HG02852 (cell line): Measurements from ENCODE around the gene OR51B5.
"Not testable (repeated sequence)": the region's sequence is repeated elsewhere in the genome, so short reads cannot be mapped to it uniquely, and the experiment has no call there.

Source experiments
- ATAC-seq: cut with Tn5 transposase; IDR thresholded peaks from one replicate; pipeline ENCODE4 v1.9.1; 2021; ENCODE audit warnings: mild to moderate bottlenecking, moderate library complexity; ENCODE audit not compliant: unreplicated experiment

OR51B5 gene

DNA sequence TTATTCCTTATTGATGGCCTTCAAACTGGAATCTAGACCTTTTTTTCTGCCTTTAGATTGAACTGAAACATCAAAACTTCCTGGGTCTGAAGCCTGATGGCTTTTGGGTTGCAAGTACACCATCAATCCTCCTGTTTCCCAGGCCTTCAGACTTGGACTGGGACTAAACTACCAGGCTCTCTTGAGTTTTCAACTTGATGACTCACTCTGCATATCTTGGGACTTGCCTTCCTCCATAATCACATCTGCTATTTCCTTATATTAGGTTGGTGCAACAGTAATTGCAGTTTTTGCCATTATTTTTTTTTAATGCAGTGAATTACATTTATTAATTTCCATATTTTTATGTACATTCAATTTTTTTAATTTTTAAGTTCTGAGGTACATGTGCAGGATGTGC lies 7.0 kb downstream of the OR51B5 start:
- no peak for ATAC-seq

DNA sequence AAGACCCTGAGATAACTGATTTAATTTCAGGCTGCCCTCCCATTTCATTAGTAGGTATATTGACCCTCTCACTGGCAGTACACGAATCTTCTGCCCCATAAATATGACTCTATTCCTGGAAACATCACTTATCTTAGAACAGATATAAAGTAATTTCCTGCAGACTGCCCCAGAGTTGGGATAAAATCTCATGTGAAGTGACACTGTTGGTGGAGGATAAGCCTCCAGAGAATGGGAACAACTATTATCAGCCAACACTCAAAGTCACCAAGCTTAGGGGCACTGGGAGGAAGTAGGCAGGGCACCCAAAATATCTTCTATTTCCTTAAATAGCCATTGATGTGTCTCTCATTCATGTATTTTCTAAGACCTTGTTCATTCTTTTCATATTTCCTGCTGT lies 8.2 kb downstream of the OR51B5 start:
- no peak for ATAC-seq

DNA sequence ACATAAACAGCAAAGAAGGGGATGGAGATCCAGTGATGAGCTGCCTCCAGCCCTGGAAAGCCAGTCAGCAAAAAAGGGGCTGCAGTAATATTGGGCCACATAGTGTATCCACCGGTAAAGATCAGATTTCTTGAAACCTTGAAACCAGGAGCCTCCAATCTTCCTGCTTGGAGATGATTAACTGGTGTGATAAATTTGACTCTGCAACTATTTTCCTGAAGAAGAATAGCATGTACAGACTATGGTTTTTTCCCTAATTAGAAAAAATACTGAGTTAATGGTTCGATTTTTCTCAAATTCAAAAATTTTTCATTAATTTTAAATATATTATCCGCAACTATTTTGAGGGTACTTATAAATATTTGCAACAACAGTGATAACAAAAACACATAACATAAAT lies 19.1 kb downstream of the OR51B5 start, which contains the start of gene OR51B2:
Gene OR51B2 (minus strand): TSS at position 101 of the 400 bp plus-strand sequence. CDS start 0 bp downstream, at position 101.
- no peak for ATAC-seq

DNA sequence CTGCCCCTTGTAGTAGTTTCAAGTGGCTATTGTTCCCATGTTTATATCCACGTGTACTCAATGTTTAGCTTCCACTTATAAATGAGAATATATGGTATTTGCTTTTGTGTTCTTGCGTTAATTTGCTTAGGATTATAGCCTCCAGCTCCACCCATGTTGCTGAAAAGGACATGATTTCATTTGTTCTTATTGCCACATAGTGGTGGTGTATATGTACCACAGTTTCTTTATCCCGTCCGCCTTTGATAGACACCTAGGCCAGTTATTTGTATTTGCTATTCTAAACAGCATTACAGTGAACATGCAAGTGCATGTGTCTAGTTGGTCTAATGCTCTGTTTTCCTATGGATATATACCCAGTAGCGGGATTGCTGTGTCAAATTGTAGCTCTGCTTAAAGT lies 26.0 kb downstream of the OR51B5 start:
- ATAC-seq, result no peak

DNA sequence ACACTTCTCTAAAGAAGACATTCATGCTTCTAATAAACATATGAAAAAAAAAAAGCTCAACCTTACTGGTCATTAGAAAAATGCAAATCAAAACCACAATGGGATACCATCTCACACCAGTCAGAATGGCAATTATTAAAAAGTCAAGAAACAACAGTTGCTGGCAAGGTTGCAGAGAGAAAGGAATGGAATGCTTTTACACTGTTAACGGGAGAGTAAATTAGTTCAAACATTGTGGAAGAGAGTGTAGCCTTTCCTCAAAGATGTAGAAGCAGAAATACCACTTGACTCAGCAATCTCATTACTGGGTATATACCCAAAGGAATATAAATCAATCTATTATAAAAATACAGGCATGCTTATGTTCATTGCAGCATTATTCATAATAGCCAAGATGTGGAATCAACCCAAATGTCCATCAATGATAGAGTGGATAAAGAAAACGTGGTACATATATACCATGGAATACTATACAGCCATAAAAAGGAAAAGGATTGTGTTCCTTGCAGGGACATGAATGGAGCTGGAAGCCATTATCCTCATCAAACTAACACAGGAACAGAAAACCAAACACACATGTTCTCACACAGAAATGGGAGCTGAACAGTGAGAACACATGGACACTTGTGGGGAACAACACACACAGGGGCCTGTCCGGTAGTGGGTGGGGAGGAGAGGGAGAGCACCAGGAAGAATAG lies 29.8 kb downstream of the OR51B5 start:
- ATAC-seq, result not testable (repeated sequence)

DNA sequence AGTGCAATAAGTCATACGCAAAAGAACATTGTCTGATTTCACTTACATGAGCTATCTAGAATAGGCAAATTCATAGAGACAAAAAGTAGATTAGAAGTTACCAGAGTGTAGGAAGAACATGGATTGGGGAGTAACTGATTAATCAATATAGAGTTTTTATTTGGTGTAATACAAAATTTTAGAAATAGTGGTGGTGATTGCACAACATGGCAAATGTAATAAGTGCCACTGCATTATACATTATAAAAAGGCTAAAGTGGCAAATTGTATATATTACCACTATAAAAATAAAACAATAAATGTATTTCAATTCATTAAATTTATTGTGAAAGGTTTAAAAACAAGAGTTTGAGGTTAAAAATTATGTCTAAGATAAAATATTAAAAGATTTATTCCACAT lies 32.9 kb downstream of the OR51B5 start:
- ATAC-seq, result no peak

DNA sequence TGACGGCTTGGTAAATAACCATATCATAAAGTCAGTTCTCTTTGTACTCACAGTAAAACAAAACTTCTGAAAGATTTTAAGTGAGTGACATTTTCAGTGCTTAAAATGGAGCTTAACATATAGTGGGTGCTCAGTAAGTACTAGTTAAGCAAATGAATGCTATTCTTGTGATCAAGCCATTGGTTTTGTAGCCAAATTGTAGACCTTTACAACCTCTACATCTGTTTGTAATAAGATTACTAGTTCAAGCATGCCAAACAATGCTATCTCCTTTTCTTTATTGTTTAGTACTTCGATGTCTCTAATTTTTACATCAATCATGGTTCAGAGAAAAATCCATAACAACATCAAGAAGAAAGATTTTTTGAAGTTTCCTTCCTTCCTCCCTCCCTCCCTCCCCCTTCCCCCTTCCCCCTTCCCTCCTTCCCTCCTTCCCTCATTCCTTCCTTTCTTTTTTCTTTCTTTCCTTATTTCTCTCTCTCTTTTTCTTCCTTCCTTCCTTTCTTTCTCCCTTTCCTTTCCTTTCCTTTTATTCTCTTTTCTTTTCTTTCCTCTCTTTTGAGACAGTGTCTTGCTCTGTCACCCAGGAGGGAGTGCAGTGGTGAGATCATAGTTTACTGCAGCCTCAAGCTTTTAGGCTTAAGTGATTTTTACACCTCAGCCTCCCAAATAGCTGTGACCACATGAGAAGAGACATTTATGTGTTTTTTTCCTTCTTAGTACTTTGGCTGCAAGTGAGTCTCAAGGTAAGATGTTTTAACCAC lies 35.9 kb downstream of the OR51B5 start:
- no peak for ATAC-seq

DNA sequence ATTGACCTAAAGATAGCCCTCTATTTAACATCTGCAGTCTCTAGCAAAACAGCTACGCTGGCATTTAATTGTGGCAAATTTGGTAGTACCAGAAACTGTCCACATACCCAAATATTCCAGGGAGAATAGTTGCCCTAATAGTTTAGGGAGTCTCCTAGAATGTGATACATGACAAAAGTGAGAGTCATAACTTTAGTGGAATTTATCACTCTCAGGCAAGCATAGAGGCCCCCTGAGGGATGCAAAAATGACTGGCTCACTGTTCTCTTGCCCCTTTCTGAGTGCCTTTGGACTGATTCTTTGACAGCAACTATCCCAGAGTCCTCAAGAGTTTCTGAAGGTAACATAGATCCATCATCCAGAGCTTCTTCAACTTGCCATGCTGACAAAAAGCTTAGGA lies 39.3 kb downstream of the OR51B5 start:
- ATAC-seq, result no peak

DNA sequence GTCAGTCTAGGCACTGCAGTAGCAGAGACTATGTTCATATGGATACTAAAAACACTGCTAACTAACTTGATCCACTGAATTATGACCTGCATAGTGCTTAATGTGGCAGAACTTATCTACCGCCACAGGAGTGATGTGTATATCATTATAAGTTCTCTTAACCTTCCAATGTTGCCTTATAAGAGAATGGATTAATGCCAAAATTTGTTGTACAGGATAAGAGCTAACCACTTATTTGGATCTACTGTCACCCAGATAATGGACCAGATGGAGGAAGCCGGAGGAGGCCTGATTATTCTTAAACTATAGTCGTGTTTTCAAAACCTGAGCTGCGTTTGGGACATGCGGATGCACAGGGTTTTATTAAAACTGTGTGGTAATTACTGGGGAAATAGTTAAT lies 39.7 kb downstream of the OR51B5 start:
- ATAC-seq, result no peak

DNA sequence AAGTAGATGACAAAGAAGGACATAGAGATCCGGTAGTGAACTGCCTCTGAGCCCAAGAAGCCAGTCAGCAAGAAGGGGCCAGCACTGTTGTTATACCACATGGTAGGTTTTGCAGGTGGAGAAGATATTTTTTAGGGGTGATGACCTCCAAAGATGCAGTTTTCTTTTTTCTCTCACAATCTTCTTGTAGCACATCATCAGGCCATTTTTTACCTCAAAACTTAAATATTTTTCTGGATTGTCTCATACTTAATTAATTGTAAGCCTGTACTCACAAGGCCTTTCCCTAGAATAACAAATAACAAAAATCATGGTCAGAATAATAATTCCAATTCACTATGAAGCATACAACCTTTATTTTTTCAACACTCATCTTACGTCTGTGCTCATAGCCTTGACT lies 41.5 kb downstream of the OR51B5 start, which contains the start of gene OR51B4:
Gene OR51B4 (minus strand): TSS at position 101 of the 400 bp plus-strand sequence. CDS start 0 bp downstream, at position 101.
- no peak for ATAC-seq

DNA sequence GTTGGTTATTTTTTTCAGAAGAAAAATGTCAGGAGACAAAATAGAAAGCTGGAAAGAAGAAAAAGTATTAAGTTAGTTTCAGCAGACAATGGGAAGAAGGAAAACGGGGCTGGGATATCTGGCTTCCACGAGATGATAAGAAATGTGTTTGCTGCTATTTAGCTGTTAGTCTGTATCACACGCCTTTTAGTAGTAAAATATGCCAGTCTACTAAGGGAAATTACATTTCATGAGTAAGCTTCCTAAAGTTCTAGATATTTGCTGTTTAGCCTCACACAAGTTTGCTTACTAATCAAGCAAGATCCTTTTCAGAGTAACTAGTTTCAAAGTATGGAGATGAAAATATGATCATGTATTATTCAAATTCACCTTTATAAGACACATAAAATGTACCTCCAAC lies 43.1 kb downstream of the OR51B5 start:
- no peak for ATAC-seq

DNA sequence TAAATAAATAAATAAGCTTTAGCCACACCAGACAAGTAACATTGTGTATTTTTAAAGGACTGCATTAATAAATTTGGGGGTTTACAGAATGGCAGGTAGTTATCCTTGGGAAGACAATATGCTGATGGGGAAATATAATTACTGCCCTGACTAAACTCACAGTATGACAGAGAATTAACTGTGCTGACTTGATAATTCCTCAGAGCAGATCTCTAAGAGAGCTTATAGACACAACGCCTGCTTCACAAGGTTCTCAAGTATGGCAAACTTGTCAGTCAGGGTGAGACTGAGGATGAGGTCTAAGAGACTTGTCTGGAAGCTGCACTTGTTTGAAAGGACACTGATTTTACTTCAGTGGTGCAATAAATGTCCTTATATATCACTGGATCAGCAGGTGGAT lies 44.9 kb downstream of the OR51B5 start:
- no peak for ATAC-seq

DNA sequence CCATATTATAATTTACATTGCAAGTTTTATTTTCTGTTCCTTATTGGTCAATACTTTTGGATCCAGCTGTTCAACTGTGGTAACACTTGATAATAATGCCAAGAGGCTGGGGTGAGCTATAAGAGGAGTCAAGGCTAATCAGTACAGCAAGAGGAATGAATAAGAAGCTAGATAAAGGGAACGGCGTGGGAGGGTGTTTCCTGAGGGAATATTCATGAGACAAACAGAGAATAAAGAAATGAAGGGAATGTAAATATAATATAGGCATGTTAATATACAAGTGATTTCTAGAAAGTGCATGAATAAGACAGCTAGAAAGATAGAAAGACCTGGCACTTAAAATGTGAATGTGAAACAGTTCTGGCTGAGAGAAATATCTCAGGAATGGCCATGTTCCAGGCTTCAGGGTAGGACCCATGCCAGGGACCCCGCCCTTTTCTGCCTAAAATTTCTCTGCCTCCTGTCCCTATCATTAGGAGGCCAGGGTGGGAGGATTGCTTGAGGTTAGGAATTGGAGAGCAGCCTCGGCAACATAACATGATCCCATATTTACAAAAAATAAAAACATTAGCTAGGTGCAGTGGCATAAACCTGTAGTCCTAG lies 45.5 kb downstream of the OR51B5 start:
- no peak for ATAC-seq

DNA sequence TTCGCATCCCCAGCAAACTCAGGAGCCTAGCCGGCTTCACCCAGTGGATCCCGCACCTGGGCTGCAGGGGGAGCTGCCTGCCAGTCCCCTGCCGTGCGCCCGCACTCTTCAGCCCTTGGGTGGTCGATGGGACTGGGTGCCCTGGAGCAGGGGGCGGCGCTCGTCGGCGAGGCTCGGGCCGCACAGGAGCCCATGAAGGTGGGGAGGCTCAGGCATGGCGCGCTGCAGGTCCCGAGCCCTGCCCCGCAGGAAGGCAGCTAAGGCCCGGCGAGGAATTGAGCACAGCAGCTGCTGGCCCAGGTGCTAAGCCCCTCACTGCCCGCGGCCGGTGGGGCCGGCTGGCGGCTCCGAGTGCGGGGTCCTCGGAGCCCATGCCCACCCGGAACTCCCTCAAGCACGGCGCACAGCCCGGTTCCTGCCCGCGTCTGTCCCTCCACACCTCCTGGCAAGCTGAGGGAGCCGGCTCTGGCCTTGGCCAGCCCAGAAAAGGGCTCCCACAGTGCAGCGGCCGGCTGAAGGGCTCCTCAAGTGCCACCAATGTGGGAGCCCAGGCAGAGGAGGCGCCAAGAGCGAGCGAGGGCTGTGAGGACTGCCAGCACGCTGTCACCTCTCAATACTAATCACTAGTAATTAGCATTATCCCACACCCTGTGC lies 48.9 kb downstream of the OR51B5 start:
- ATAC-seq, result not testable (repeated sequence)

DNA sequence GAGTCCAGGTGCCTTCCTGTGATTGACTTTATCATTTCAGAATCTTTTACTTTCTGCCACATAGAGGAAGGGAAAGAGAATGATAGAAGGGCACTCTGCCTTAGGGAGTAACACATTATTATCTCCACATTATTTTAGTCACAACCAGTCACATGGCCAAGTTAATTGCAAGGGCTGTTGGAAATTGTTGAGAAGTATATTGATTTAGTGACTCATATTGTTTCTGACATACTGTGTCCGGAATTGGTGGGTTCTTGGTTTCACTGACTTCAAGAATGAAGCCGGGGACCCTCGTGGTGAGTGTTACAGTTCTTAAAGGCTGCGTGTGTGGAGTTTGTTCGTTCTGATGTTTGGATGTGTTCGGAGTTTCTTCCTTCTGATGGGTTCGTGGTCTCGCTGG lies 50.3 kb downstream of the OR51B5 start:
- no peak for ATAC-seq
